ENCODE data around the gene TBXT.
A peak's percentile ranks its signal among the peaks of the same experiment; 100 is the strongest.

The TBXT gene

DNA sequence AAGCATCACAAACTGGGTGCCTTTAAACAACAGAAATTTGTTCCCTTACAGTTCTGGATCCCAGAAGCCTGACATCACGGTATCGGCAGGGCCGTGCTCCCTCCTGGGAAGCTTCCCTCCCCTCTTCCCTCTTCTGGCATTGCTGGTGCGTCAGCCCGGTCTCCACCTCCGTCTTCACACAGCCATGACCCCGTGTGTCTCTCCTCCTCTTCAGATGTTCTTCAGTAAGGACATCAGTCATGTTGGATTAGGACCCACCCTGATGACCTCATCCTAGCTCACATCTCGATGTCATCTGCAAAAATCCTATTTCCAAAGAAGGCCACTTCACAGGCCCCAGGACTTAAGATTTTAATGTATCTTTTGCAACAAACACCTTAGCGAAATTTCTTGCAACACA is 38.4 kb upstream of the TBXT start:
- Histone ChIP-seq H3K27ac (ENCODE audit: low read depth, low read length) (no peak overlapping the region), H3K9ac (ENCODE audit: low read length) (no peak overlapping the region), H4K20me1 (ENCODE audit: low read depth, low read length) (no peaks in the 10 kb centered on the region), H3F3A (ENCODE audit: insufficient read depth) (no peaks in the 10 kb centered on the region), H3K4me2 (ENCODE audit: low read depth, low read length, poor library complexity, severe bottlenecking) (no peak overlapping the region), H2AFZ (ENCODE audit: low read depth, low read length, severe bottlenecking) (no peak overlapping the region), H3K4me3 (ENCODE audit: insufficient read depth, low read length, poor library complexity, severe bottlenecking) (no peak overlapping the region), H3K27me3 (ENCODE audit: low read length) (no peaks in the 10 kb centered on the region), H3K79me2 (ENCODE audit: insufficient read depth, low read length) (no peaks in the 10 kb centered on the region), H3K9me2 (replicated peaks; ENCODE audit: insufficient read depth, low read length) (no peaks in the 10 kb centered on the region), H3K36me3 (ENCODE audit: low read length) (no peaks in the 10 kb centered on the region), H3K9me3 (ENCODE audit: insufficient read depth, low read length) (no peaks in the 10 kb centered on the region)
- no peak for TF ChIP-seq EZH2phosphoT487 (conservative IDR thresholded peaks at IDR 0.05; ENCODE audit: low read length)
- TF ChIP-seq CTCF (IDR thresholded peaks at IDR 0.05; ENCODE audit: insufficient read depth, low read length, poor library complexity, severe bottlenecking) = no peak

DNA sequence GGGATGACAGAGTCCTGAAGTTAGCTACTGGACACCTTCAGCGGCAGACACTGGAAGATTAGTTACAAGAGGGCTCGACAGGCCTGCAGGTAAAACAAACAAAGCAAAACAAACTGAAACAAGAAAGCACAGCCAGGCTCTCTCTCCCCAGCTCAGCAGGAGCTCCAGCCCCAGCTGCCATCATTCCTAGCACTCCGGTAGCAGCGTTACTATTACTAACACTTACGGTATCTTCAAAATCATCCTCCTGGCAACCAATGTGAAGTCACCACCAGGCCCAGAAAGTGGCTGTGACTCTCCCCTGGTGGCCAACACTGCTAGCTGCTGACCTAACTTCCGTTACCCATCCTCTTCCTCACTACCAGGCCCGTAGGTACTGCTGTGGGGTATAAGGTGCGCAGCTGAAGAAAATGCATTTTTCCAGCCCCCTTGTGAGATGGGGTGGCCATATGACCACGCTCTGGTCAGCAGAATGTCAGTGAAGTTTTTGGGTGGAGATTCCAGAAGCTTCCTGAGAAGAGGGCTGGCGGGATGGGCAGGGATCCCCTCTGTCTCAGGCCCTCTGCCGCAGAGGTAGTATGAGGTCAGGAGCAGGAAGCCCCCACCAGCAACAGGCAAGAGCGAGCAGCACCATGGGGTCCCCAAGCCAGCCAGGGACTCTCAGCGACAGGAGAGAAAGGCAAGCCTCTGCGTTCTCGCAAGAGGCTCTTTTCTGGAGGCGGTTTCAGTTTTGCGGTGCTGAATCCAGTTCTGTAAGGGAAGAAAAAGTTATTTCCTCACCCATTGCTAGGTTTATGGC is 37.4 kb upstream of the TBXT start:
- Histone ChIP-seq H2AFZ (ENCODE audit: low read depth, low read length, severe bottlenecking) (no peak overlapping the region), H3F3A (ENCODE audit: insufficient read depth) (no peaks in the 10 kb centered on the region), H3K36me3 (ENCODE audit: low read length) (no peaks in the 10 kb centered on the region), H3K9ac (ENCODE audit: low read length) (no peak overlapping the region), H3K4me2 (ENCODE audit: low read depth, low read length, poor library complexity, severe bottlenecking) (no peak overlapping the region), H3K9me3 (ENCODE audit: insufficient read depth, low read length) (no peaks in the 10 kb centered on the region), H3K9me2 (replicated peaks; ENCODE audit: insufficient read depth, low read length) (no peaks in the 10 kb centered on the region), H3K4me3 (ENCODE audit: insufficient read depth, low read length, poor library complexity, severe bottlenecking) (no peak overlapping the region), H3K79me2 (ENCODE audit: insufficient read depth, low read length) (no peaks in the 10 kb centered on the region), H3K27ac (ENCODE audit: low read depth, low read length) (no peak overlapping the region), H4K20me1 (ENCODE audit: low read depth, low read length) (no peaks in the 10 kb centered on the region), H3K27me3 (ENCODE audit: low read length) (no peaks in the 10 kb centered on the region)
- no peak for TF ChIP-seq CTCF (IDR thresholded peaks at IDR 0.05; ENCODE audit: insufficient read depth, low read length, poor library complexity, severe bottlenecking)
- no peak for TF ChIP-seq EZH2phosphoT487 (conservative IDR thresholded peaks at IDR 0.05; ENCODE audit: low read length)

DNA sequence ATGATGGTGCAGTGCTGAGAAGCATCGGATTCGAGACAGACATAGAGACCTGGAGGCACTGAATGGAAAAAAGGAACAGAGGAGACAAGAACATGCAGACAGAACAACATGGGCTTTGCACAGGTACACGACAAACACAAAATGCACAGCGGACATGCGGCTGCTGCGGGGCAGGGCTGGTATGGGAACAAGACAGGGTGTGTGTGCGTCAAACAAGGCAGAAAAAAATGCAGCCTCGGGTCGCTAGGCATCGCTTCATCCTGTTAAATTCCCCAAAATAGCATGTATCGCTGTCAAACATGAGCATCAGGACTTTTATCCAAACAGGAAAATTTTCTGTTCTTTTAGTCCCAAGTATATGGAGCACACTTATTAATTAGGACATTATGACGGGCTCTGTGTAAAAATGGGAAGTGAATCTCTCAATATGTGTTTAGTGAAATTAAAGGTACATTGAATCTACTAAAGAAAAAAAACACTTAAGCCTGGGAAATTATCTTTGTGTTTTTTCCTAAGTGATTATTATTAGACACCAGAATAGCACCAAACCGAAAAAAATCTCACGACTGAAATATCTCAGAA is 36.1 kb upstream of the TBXT start:
- no peak for TF ChIP-seq CTCF (IDR thresholded peaks at IDR 0.05; ENCODE audit: insufficient read depth, low read length, poor library complexity, severe bottlenecking)
- 0 out of 2 replicates have a peak, but pooled peaks have one; percentile 46 for TF ChIP-seq EZH2phosphoT487 (conservative IDR thresholded peaks at IDR 0.05; ENCODE audit: low read length)
- H3K79me2 ChIP-seq (ENCODE audit: insufficient read depth, low read length) = no peaks in the 10 kb centered on the region
- no peaks in the 10 kb centered on the region for H3K27me3 ChIP-seq (ENCODE audit: low read length)
- no peak overlapping the region for H3K9ac ChIP-seq (ENCODE audit: low read length)
- no peaks in the 10 kb centered on the region for H4K20me1 ChIP-seq (ENCODE audit: low read depth, low read length)
- H3K4me3 ChIP-seq (ENCODE audit: insufficient read depth, low read length, poor library complexity, severe bottlenecking) = no peak overlapping the region
- H3K36me3 ChIP-seq (ENCODE audit: low read length) = no peaks in the 10 kb centered on the region
- H3F3A ChIP-seq (ENCODE audit: insufficient read depth) = no peaks in the 10 kb centered on the region
- no peak overlapping the region for H2AFZ ChIP-seq (ENCODE audit: low read depth, low read length, severe bottlenecking)
- H3K9me3 ChIP-seq (ENCODE audit: insufficient read depth, low read length) = no peaks in the 10 kb centered on the region
- H3K9me2 ChIP-seq (replicated peaks; ENCODE audit: insufficient read depth, low read length) = no peaks in the 10 kb centered on the region
- no peak overlapping the region for H3K4me2 ChIP-seq (ENCODE audit: low read depth, low read length, poor library complexity, severe bottlenecking)
- no peak overlapping the region for H3K27ac ChIP-seq (ENCODE audit: low read depth, low read length)
